Measurements from ENCODE around the gene RAD23A.

RAD23A gene

DNA sequence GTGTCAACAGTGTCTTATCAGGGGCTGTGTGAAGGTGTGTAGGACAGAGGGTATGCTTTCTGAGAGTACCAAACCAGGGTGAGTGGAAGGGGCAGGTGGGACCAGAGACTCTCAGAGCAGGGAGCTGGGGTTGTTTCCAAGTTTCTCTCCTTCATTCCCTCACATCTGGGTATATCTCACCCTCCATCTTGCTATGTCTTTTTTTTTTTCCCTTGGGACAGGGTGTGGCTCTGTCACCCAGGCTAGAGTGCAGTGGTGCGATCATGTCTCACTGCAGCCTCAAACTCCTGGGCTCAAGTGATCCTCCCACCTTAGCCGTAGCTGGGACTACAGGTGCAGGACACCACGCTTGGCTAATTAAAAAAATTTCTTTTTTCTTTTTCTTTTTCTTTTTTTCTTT is 34.3 kb downstream of the RAD23A start:
- TF ChIP-seq, protein P1, sequence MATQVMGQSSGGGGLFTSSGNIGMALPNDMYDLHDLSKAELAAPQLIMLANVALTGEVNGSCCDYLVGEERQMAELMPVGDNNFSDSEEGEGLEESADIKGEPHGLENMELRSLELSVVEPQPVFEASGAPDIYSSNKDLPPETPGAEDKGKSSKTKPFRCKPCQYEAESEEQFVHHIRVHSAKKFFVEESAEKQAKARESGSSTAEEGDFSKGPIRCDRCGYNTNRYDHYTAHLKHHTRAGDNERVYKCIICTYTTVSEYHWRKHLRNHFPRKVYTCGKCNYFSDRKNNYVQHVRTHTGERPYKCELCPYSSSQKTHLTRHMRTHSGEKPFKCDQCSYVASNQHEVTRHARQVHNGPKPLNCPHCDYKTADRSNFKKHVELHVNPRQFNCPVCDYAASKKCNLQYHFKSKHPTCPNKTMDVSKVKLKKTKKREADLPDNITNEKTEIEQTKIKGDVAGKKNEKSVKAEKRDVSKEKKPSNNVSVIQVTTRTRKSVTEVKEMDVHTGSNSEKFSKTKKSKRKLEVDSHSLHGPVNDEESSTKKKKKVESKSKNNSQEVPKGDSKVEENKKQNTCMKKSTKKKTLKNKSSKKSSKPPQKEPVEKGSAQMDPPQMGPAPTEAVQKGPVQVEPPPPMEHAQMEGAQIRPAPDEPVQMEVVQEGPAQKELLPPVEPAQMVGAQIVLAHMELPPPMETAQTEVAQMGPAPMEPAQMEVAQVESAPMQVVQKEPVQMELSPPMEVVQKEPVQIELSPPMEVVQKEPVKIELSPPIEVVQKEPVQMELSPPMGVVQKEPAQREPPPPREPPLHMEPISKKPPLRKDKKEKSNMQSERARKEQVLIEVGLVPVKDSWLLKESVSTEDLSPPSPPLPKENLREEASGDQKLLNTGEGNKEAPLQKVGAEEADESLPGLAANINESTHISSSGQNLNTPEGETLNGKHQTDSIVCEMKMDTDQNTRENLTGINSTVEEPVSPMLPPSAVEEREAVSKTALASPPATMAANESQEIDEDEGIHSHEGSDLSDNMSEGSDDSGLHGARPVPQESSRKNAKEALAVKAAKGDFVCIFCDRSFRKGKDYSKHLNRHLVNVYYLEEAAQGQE (IDR thresholded peaks at IDR 0.05; ENCODE audit: low read depth), result no peak
- TF ChIP-seq FOXM1 (IDR thresholded peaks at IDR 0.05; ENCODE audit: borderline replicate concordance, low read depth) (no peak), EP300 (IDR thresholded peaks at IDR 0.05; ENCODE audit: borderline replicate concordance) (no peak), TEAD4 (IDR thresholded peaks at IDR 0.05) (no peak), EGR1 (IDR thresholded peaks at IDR 0.05) (no peak), YY1 (IDR thresholded peaks at IDR 0.05; ENCODE audit: low read depth) (no peak), TCF12 (IDR thresholded peaks at IDR 0.05; ENCODE audit: low read depth) (no peak), CEBPB (IDR thresholded peaks at IDR 0.05) (no peak), NFIC (IDR thresholded peaks at IDR 0.05) (no peak), TAF1 (IDR thresholded peaks at IDR 0.05; ENCODE audit: low read depth) (no peak), RAD21 (IDR thresholded peaks at IDR 0.05; ENCODE audit: low read depth) (no peak), ZBTB7A (IDR thresholded peaks at IDR 0.05; ENCODE audit: low read depth) (no peak), CREB1 (IDR thresholded peaks at IDR 0.05; ENCODE audit: low read depth) (no peak)
- TF ChIP-seq, protein P2, sequence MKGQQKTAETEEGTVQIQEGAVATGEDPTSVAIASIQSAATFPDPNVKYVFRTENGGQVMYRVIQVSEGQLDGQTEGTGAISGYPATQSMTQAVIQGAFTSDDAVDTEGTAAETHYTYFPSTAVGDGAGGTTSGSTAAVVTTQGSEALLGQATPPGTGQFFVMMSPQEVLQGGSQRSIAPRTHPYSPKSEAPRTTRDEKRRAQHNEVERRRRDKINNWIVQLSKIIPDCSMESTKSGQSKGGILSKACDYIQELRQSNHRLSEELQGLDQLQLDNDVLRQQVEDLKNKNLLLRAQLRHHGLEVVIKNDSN (IDR thresholded peaks at IDR 0.05), result no peak
- TF ChIP-seq, protein P3, sequence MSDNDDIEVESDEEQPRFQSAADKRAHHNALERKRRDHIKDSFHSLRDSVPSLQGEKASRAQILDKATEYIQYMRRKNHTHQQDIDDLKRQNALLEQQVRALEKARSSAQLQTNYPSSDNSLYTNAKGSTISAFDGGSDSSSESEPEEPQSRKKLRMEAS (IDR thresholded peaks at IDR 0.05), result no peak

GRCh38 chr19:12982648-12983047 is 37.0 kb downstream of the RAD23A start:
- TF ChIP-seq NFIC (IDR thresholded peaks at IDR 0.05) (no peak), EGR1 (IDR thresholded peaks at IDR 0.05) (no peak), EP300 (IDR thresholded peaks at IDR 0.05; ENCODE audit: borderline replicate concordance) (no peak), ZBTB7A (IDR thresholded peaks at IDR 0.05; ENCODE audit: low read depth) (no peak), FOXM1 (IDR thresholded peaks at IDR 0.05; ENCODE audit: borderline replicate concordance, low read depth) (no peak), CREB1 (IDR thresholded peaks at IDR 0.05; ENCODE audit: low read depth) (no peak), RAD21 (IDR thresholded peaks at IDR 0.05; ENCODE audit: low read depth) (no peak), TEAD4 (IDR thresholded peaks at IDR 0.05) (no peak), TCF12 (IDR thresholded peaks at IDR 0.05; ENCODE audit: low read depth) (no peak), TAF1 (IDR thresholded peaks at IDR 0.05; ENCODE audit: low read depth) (no peak), CEBPB (IDR thresholded peaks at IDR 0.05) (no peak), YY1 (IDR thresholded peaks at IDR 0.05; ENCODE audit: low read depth) (no peak)
- TF ChIP-seq, protein P1 (IDR thresholded peaks at IDR 0.05; ENCODE audit: low read depth), result no peak
- TF ChIP-seq, protein P2 (IDR thresholded peaks at IDR 0.05), result no peak
- TF ChIP-seq, protein P3 (IDR thresholded peaks at IDR 0.05), result no peak

GRCh38 chr19:12983091-12983490 is 37.4 kb downstream of the RAD23A start:
- TF ChIP-seq, protein P3 (IDR thresholded peaks at IDR 0.05), result no peak
- TF ChIP-seq RAD21 (IDR thresholded peaks at IDR 0.05; ENCODE audit: low read depth), result no peak
- TF ChIP-seq, protein P2 (IDR thresholded peaks at IDR 0.05), result no peak
- TF ChIP-seq FOXM1 (IDR thresholded peaks at IDR 0.05; ENCODE audit: borderline replicate concordance, low read depth), result no peak
- TF ChIP-seq TAF1 (IDR thresholded peaks at IDR 0.05; ENCODE audit: low read depth), result no peak
- no peak for TF ChIP-seq TCF12 (IDR thresholded peaks at IDR 0.05; ENCODE audit: low read depth)
- no peak for TF ChIP-seq CEBPB (IDR thresholded peaks at IDR 0.05)
- TF ChIP-seq EP300 (IDR thresholded peaks at IDR 0.05; ENCODE audit: borderline replicate concordance), result no peak
- TF ChIP-seq TEAD4 (IDR thresholded peaks at IDR 0.05), result no peak
- TF ChIP-seq YY1 (IDR thresholded peaks at IDR 0.05; ENCODE audit: low read depth), result no peak
- TF ChIP-seq, protein P1 (IDR thresholded peaks at IDR 0.05; ENCODE audit: low read depth), result no peak
- TF ChIP-seq NFIC (IDR thresholded peaks at IDR 0.05), result no peak
- TF ChIP-seq CREB1 (IDR thresholded peaks at IDR 0.05; ENCODE audit: low read depth), result no peak
- TF ChIP-seq ZBTB7A (IDR thresholded peaks at IDR 0.05; ENCODE audit: low read depth), result no peak
- no peak for TF ChIP-seq EGR1 (IDR thresholded peaks at IDR 0.05)
